ENCODE measurements around the gene PTX3. TPM values are rescaled to one million over a fixed set of nuclear protein-coding genes. Genes with fewer than 3 reads are reported as not detected.

The PTX3 gene
- total RNA-seq, 1 experiment from 2014 or later = 2.1 TPM

GRCh38 chr3:157428853-157429252, 7.8 kb upstream of the PTX3 start:
- peaks cover 5% of the 10 kb centered on the region; the same call in 1 of the 2 replicates for H3K27me3 ChIP-seq (ENCODE audit: control insufficient read depth, insufficient read depth, low read length)
- ChIA-PET POLR2A (no interaction called here), CTCF (no interaction called here)
- intact Hi-C loops (cut with micrococcal nuclease; ENCODE audit: unreplicated experiment) = no loop called here
- ATAC-seq (no peak), DNase-seq (ENCODE audit: low read depth, low spot score) (no peak)
- BruUV-seq (replicated peaks) = no TSS peak
- H3K9me3 ChIP-seq (ENCODE audit: control insufficient read depth, insufficient read depth, low read depth, low read length) = no peaks in the 10 kb centered on the region
- no peaks in the 10 kb centered on the region for H3K36me3 ChIP-seq (ENCODE audit: control insufficient read depth, insufficient read depth, low read length)
- H3K27ac ChIP-seq (ENCODE audit: low read length) = no peak overlapping the region
- no peaks in the 10 kb centered on the region for H3K4me1 ChIP-seq (ENCODE audit: control insufficient read depth, insufficient read depth, low read length)
- no peak for TF ChIP-seq POLR2AphosphoS5 (IDR thresholded peaks at IDR 0.05; ENCODE audit: low read depth, low read length)
- TF ChIP-seq, protein P1, sequence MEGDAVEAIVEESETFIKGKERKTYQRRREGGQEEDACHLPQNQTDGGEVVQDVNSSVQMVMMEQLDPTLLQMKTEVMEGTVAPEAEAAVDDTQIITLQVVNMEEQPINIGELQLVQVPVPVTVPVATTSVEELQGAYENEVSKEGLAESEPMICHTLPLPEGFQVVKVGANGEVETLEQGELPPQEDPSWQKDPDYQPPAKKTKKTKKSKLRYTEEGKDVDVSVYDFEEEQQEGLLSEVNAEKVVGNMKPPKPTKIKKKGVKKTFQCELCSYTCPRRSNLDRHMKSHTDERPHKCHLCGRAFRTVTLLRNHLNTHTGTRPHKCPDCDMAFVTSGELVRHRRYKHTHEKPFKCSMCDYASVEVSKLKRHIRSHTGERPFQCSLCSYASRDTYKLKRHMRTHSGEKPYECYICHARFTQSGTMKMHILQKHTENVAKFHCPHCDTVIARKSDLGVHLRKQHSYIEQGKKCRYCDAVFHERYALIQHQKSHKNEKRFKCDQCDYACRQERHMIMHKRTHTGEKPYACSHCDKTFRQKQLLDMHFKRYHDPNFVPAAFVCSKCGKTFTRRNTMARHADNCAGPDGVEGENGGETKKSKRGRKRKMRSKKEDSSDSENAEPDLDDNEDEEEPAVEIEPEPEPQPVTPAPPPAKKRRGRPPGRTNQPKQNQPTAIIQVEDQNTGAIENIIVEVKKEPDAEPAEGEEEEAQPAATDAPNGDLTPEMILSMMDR (IDR thresholded peaks at IDR 0.05) = no peak
- TF ChIP-seq SIN3A (IDR thresholded peaks at IDR 0.05; ENCODE audit: borderline replicate concordance, insufficient read depth, low read depth, low read length) = no peak
- TF ChIP-seq, protein P2, sequence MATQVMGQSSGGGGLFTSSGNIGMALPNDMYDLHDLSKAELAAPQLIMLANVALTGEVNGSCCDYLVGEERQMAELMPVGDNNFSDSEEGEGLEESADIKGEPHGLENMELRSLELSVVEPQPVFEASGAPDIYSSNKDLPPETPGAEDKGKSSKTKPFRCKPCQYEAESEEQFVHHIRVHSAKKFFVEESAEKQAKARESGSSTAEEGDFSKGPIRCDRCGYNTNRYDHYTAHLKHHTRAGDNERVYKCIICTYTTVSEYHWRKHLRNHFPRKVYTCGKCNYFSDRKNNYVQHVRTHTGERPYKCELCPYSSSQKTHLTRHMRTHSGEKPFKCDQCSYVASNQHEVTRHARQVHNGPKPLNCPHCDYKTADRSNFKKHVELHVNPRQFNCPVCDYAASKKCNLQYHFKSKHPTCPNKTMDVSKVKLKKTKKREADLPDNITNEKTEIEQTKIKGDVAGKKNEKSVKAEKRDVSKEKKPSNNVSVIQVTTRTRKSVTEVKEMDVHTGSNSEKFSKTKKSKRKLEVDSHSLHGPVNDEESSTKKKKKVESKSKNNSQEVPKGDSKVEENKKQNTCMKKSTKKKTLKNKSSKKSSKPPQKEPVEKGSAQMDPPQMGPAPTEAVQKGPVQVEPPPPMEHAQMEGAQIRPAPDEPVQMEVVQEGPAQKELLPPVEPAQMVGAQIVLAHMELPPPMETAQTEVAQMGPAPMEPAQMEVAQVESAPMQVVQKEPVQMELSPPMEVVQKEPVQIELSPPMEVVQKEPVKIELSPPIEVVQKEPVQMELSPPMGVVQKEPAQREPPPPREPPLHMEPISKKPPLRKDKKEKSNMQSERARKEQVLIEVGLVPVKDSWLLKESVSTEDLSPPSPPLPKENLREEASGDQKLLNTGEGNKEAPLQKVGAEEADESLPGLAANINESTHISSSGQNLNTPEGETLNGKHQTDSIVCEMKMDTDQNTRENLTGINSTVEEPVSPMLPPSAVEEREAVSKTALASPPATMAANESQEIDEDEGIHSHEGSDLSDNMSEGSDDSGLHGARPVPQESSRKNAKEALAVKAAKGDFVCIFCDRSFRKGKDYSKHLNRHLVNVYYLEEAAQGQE (IDR thresholded peaks at IDR 0.05; ENCODE audit: insufficient read depth in 1 of 2, low read depth in 2 of 2, low read length in 1 of 2) = no peak
- no peak for TF ChIP-seq TCF7L2 (IDR thresholded peaks at IDR 0.05; ENCODE audit: low read depth, low read length)
- H3K4me3 ChIP-seq (ENCODE audit: low read depth in 2 of 2, low read length in 2 of 2) = no peak overlapping the region
- in situ Hi-C loops (cut with HindIII; ENCODE audit: low pct_unique_long_range_greater_than_20kb, low sequenced_read_pairs) = no loop called here

- Histone ChIP-seq H3K4me3 (ENCODE audit: low read depth in 2 of 2, low read length in 2 of 2) (no peak overlapping the region), H3K4me1 (ENCODE audit: control insufficient read depth, insufficient read depth, low read length) (no peaks in the 10 kb centered on the region), H3K27ac (ENCODE audit: low read length) (no peak overlapping the region), H3K9me3 (ENCODE audit: control insufficient read depth, insufficient read depth, low read depth, low read length) (no peaks in the 10 kb centered on the region), H3K27me3 (ENCODE audit: control insufficient read depth, insufficient read depth, low read length) (peaks cover 5% of the 10 kb centered on the region; the same call in 1 of the 2 replicates), H3K36me3 (ENCODE audit: control insufficient read depth, insufficient read depth, low read length) (no peaks in the 10 kb centered on the region)
- CTCF ChIA-PET = no interaction called here
- BruUV-seq (replicated peaks) = no TSS peak
- ATAC-seq (no peak), DNase-seq (ENCODE audit: low read depth, low spot score) (no peak)
- in situ Hi-C loops (cut with HindIII; ENCODE audit: low pct_unique_long_range_greater_than_20kb, low sequenced_read_pairs) = no loop called here
- TF ChIP-seq POLR2AphosphoS5 (IDR thresholded peaks at IDR 0.05; ENCODE audit: low read depth, low read length) (no peak), SIN3A (IDR thresholded peaks at IDR 0.05; ENCODE audit: borderline replicate concordance, insufficient read depth, low read depth, low read length) (no peak), TCF7L2 (IDR thresholded peaks at IDR 0.05; ENCODE audit: low read depth, low read length) (no peak)
- TF ChIP-seq, protein P2 (IDR thresholded peaks at IDR 0.05; ENCODE audit: insufficient read depth in 1 of 2, low read depth in 2 of 2, low read length in 1 of 2) = no peak
- TF ChIP-seq, protein P1 (IDR thresholded peaks at IDR 0.05) = no peak
- intact Hi-C loops (cut with micrococcal nuclease; ENCODE audit: unreplicated experiment) = no loop called here
- POLR2A ChIA-PET = no interaction called here
These were observed 6.9 kb upstream of the PTX3 start for GRCh38 chr3:157429708-157430107.

Data from Panc1 (cell line).